H1 (cell line): Measurements from ENCODE around the gene CEP85L. TPM values are rescaled to one million over a fixed set of nuclear protein-coding genes. Genes with fewer than 3 reads are reported as not detected.

Experiments
- CBX5 ChIP-seq: fragments of 300-800, 300-1000 bp; sonication (generic); IDR thresholded peaks from 2 replicates; pipeline ENCODE4 v1.7.1; 2016; ENCODE audit warnings: antibody characterized with exemption, low read length, low read depth
- CHD7 ChIP-seq: fragments of 300-600 bp; sonication (generic); IDR thresholded peaks from 2 replicates; pipeline ENCODE4 v1.7.1; 2012; ENCODE audit warnings: low read length, moderate library complexity, mild to moderate bottlenecking, inconsistent platforms; ENCODE audit not compliant: insufficient replicate concordance
- MAX ChIP-seq: IDR thresholded peaks from 2 replicates; pipeline ENCODE4 v1.6.1; 2012; ENCODE audit warnings: inconsistent platforms
- NANOG ChIP-seq: IDR thresholded peaks from 2 replicates; pipeline ENCODE4 v1.6.1; 2011; ENCODE audit warnings: low read length, low read depth, mild to moderate bottlenecking, inconsistent platforms; ENCODE audit not compliant: insufficient read depth, poor library complexity, severe bottlenecking
- POLR2A ChIP-seq, 2 experiments: IDR thresholded peaks; 1 replicate in 1 of 2; 2 replicates in 1 of 2; pipeline ENCODE4 v1.6.1; 2011; ENCODE audit warnings: low read depth in 2 of 2, low read length in 2 of 2, mild to moderate bottlenecking in 2 of 2; ENCODE audit errors: control extremely low read depth in 1 of 2
- SIRT6 ChIP-seq: IDR thresholded peaks from one replicate; pipeline ENCODE4 v1.7.1; 2012; ENCODE audit warnings: low read length, inconsistent platforms
- TAF7 ChIP-seq: optimal IDR thresholded peaks from 2 replicates; pipeline ENCODE3; 2011; ENCODE audit warnings: low read depth, mild to moderate bottlenecking, inconsistent platforms, low read length, moderate library complexity, borderline replicate concordance
- TCF12 ChIP-seq: IDR thresholded peaks from 2 replicates; pipeline ENCODE4 v1.6.1; 2011; ENCODE audit warnings: low read depth, mild to moderate bottlenecking, low read length
- TEAD4 ChIP-seq: IDR thresholded peaks from 2 replicates; pipeline ENCODE4 v1.6.1; 2012; ENCODE audit warnings: low read depth, low read length, inconsistent platforms, mixed read lengths
- polyA plus RNA-seq, 7 experiments: library from polyadenylated mRNA; depleted of rRNA in 3 of 7; stranded (reverse) in 5 of 7; unstranded in 2 of 7; fragments of >200 nt in 5 of 7; fragments of 200-250 nt in 2 of 7; gene quantifications; 1 replicate in 5 of 7; 2 replicates in 1 of 7; 4 replicates in 1 of 7; pipeline versions ENCODE4 v1.2.1 to v1.2.3, GENCODE V29; 2011 to 2013; ENCODE audit warnings: missing spikeins in 2 of 7, mixed read lengths in 2 of 7
- total RNA-seq: library from RNA; stranded (reverse); fragmentation: NEBNext Ultra II Directional; extraction: Animal tissue kit (Norgen Biotek cat#: 25700); gene quantifications from 2 replicates; pipeline ENCODE4 v1.2.1, GENCODE V29; 2021
- TF ChIP-seq, protein P1 (sequence below), 3 experiments: IDR thresholded peaks; 1 replicate in 2 of 3; 2 replicates in 1 of 3; pipeline versions ENCODE4 v1.5.1 to v1.6.1; 2011; ENCODE audit warnings: low read length in 3 of 3, mild to moderate bottlenecking in 3 of 3, inconsistent platforms in 2 of 3, low read depth in 1 of 3, moderate library complexity in 1 of 3; ENCODE audit not compliant: insufficient read depth in 1 of 3; ENCODE audit errors: control extremely low read depth in 1 of 3

Gene CEP85L
- total and polyA plus RNA-seq, 2 of the 8 experiments (the other 6 are each of a cell fraction or from before 2014, with no cell fraction given), result 3.2 to 27.6 TPM

DNA sequence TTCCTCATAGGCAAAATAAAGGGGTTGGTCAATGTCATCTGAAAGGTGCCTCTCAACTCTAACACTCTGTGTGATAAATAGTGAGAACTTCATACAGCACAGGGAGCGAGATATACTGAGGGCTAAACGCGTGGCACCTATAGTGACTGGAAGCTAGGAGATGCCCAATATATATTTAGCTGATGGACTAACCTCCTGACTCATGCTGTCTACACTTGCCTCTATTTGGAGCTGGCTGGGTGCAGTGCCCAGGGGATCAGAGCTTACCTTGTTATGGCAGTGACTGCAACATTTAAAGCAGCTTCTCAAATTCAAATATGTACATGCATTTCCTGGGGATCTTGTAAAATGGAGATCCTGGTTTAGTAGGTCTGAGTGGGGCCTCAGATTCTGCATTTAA lies 214.9 kb downstream of the CEP85L start (continued):
- TF ChIP-seq CHD7, result no peak
- TF ChIP-seq, protein P1, sequence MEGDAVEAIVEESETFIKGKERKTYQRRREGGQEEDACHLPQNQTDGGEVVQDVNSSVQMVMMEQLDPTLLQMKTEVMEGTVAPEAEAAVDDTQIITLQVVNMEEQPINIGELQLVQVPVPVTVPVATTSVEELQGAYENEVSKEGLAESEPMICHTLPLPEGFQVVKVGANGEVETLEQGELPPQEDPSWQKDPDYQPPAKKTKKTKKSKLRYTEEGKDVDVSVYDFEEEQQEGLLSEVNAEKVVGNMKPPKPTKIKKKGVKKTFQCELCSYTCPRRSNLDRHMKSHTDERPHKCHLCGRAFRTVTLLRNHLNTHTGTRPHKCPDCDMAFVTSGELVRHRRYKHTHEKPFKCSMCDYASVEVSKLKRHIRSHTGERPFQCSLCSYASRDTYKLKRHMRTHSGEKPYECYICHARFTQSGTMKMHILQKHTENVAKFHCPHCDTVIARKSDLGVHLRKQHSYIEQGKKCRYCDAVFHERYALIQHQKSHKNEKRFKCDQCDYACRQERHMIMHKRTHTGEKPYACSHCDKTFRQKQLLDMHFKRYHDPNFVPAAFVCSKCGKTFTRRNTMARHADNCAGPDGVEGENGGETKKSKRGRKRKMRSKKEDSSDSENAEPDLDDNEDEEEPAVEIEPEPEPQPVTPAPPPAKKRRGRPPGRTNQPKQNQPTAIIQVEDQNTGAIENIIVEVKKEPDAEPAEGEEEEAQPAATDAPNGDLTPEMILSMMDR (IDR thresholded peaks at IDR 0.05; ENCODE audit: control extremely low read depth in 1 of 3, insufficient read depth in 1 of 3, low read depth in 1 of 3, low read length in 3 of 3), result no peak
- TF ChIP-seq CBX5, result no peak
- no peak for TF ChIP-seq TCF12
- TF ChIP-seq MAX, result no peak
- no peak for TF ChIP-seq TEAD4
- TF ChIP-seq NANOG, result no peak
- TF ChIP-seq TAF7, result no peak
- TF ChIP-seq POLR2A (IDR thresholded peaks at IDR 0.05; ENCODE audit: control extremely low read depth in 1 of 2, low read depth in 2 of 2, low read length in 2 of 2), result no peak
- TF ChIP-seq SIRT6, result no peak
